GM13977 (cell line): ENCODE measurements around the gene SRRT.
A peak's percentile ranks its signal among the peaks of the same experiment; 100 is the strongest.

Source experiments
- DNase-seq: peaks from one replicate; pipeline ENCODE4 v3.0.0; 2012; ENCODE audit warnings: low spot score
- CTCF ChIP-seq: IDR thresholded peaks from 2 replicates; pipeline ENCODE4 v1.5.1; 2012; ENCODE audit warnings: mild to moderate bottlenecking, control low read depth; ENCODE audit not compliant: insufficient read depth; ENCODE audit errors: extremely low read depth, missing control alignments
- in situ Hi-C: fragments of 300-500 bp; cut with MboI; formaldehyde crosslinking; loops from one replicate; pipeline ENCODE4 v1.12.0; 2022; ENCODE audit warnings: low sequenced_read_pairs, low pct_unique_long_range_greater_than_20kb, mixed read lengths, inconsistent platforms; ENCODE audit not compliant: unreplicated experiment

The SRRT gene

GRCh38 chr7:100894860-100895700 lies 20.2 kb downstream of the SRRT start:
- in situ Hi-C loops = loop anchor here (5.0 to 10.0 kb wide), 2 partner anchors 162 to 190 kb away; partner anchors contain the start of gene TRIM56
- TF ChIP-seq CTCF = peak; percentile 90
- peak; percentile 79 for DNase-seq

- no peak for TF ChIP-seq CTCF
- DNase-seq = peak; percentile 64
- in situ Hi-C loops = loop anchor here (10.0 kb wide), 1 partner anchor 189 kb away; the partner anchor contains the start of gene TRIM56
These were observed 20.7 kb downstream of the SRRT start, which contains the start of gene ACHE for GRCh38 chr7:100895701-100895955. Gene ACHE (minus strand): TSS chr7:100895888. CDS start chr7:100894232, 1,656 bp downstream.

GRCh38 chr7:100895956-100896731 lies 21.2 kb downstream of the SRRT start:
- no peak for TF ChIP-seq CTCF
- in situ Hi-C loops = loop anchor here (10.0 kb wide), 1 partner anchor 189 kb away; the partner anchor contains the start of gene TRIM56
- DNase-seq = no peak

GRCh38 chr7:100896732-100897608 lies 22.1 kb downstream of the SRRT start:
- in situ Hi-C loops = loop anchor here (10.0 kb wide), 1 partner anchor 188 kb away; the partner anchor contains the start of gene TRIM56
- peak; percentile 73 for DNase-seq
- TF ChIP-seq CTCF = peak; percentile 90

- in situ Hi-C loops = loop anchor here (10.0 kb wide), 1 partner anchor 187 kb away; the partner anchor contains the start of gene TRIM56
- DNase-seq = no peak
- TF ChIP-seq CTCF = no peak
These were observed 23.0 kb downstream of the SRRT start for GRCh38 chr7:100897772-100898454.
